T-cell (primary cell): ENCODE results near the gene SORCS3. TPM values are rescaled to one million over a fixed set of nuclear protein-coding genes. Genes with fewer than 3 reads are reported as not detected.

Experiments
- ATAC-seq, 4 experiments: fragments of 200-7000 bp in 3 of 4; fragments of 150-1000 bp in 1 of 4; cut with Tn5 transposase; replicated peaks in 1 of 4; 1 replicate in 3 of 4; 2 replicates in 1 of 4; pipeline ENCODE4 v1.10.0; 2021; ENCODE audit warnings: moderate library complexity in 3 of 4, mild to moderate bottlenecking in 2 of 4, moderate number of reproducible peaks in 1 of 4
- CTCF ChIA-PET, 2 donors: fragments of 300-600 bp; sonication (Branson Sonifier 250); formaldehyde crosslinking; loops; one replicate each; lab custom pipeline; 2022; ENCODE audit warnings: antibody characterized with exemption in 2 of 2; lab: Charles Lee
- POLR2A ChIA-PET, 2 donors: fragments of 300-600 bp; sonication (Branson Sonifier 250); formaldehyde crosslinking; loops; one replicate each; lab custom pipeline; 2022; ENCODE audit warnings: antibody characterized with exemption in 2 of 2; lab: Charles Lee
- DNase-seq, 35 experiments: peaks; one replicate each; pipeline versions ENCODE4 v3.0.0 to v3.0.0-alpha.2; 2013 to 2023
- H3K27ac ChIP-seq: one replicate; pipeline ENCODE4 v1.5.1; 2013; ENCODE audit warnings: low read length
- H3K27me3 ChIP-seq, 2 experiments: replicated peaks in 1 of 2; 1 replicate in 1 of 2; 2 replicates in 1 of 2; pipeline versions ENCODE4 v1.6.1 to v1.7.0; 2013; ENCODE audit warnings: low read length in 1 of 2, mixed read lengths in 1 of 2; ENCODE audit not compliant: control insufficient read depth in 2 of 2, insufficient read depth in 2 of 2; ENCODE audit errors: extremely low read depth in 1 of 2
- H3K36me3 ChIP-seq, 2 donors: 1 replicate in 1 of 2; 2 replicates in 1 of 2; pipeline versions ENCODE4 v1.6.1 to v1.7.0; 2013; ENCODE audit warnings: low read length in 1 of 2; ENCODE audit not compliant: control insufficient read depth in 2 of 2, insufficient read depth in 1 of 2; ENCODE audit errors: extremely low read depth in 1 of 2
- H3K4me1 ChIP-seq, 2 experiments: 1 replicate in 1 of 2; 2 replicates in 1 of 2; pipeline versions ENCODE4 v1.6.1 to v1.7.0; 2013; ENCODE audit warnings: low read length in 2 of 2, mixed read lengths in 1 of 2; ENCODE audit not compliant: insufficient read depth in 2 of 2, control insufficient read depth in 1 of 2; ENCODE audit errors: extremely low read depth in 1 of 2
- H3K4me3 ChIP-seq, 2 donors: 1 replicate in 1 of 2; 2 replicates in 1 of 2; pipeline versions ENCODE4 v1.5.1 to v1.7.0; 2013; ENCODE audit warnings: mild to moderate bottlenecking in 2 of 2, low read length in 1 of 2, moderate library complexity in 1 of 2; ENCODE audit not compliant: control insufficient read depth in 1 of 2; ENCODE audit errors: extremely low read depth in 1 of 2
- H3K9me3 ChIP-seq: 2 replicates; pipeline ENCODE4 v1.7.0; 2013
- H3K27ac Mint-ChIP-seq, 2 donors: one replicate each; pipeline ENCODE4 v1.8.0; 2020 to 2021; ENCODE audit warnings: mild to moderate bottlenecking in 2 of 2, mixed read lengths in 2 of 2
- H3K27me3 Mint-ChIP-seq, 2 donors: one replicate each; pipeline ENCODE4 v1.8.0; 2021 to 2022; ENCODE audit warnings: mixed read lengths in 2 of 2
- H3K36me3 Mint-ChIP-seq: one replicate; pipeline ENCODE4 v1.8.0; 2021; ENCODE audit warnings: mixed read lengths
- H3K4me1 Mint-ChIP-seq, 3 donors: one replicate each; pipeline ENCODE4 v1.8.0; 2020 to 2022; ENCODE audit warnings: mixed read lengths in 3 of 3, mild to moderate bottlenecking in 1 of 3
- H3K4me3 Mint-ChIP-seq, 3 donors: one replicate each; pipeline ENCODE4 v1.8.0; 2020 to 2022; ENCODE audit warnings: mild to moderate bottlenecking in 3 of 3, mixed read lengths in 3 of 3, moderate library complexity in 3 of 3
- H3K9me3 Mint-ChIP-seq, 3 donors: one replicate each; pipeline ENCODE4 v1.8.0; 2020 to 2022; ENCODE audit warnings: mixed read lengths in 3 of 3
- WGBS: methylation state at CpG from one replicate; pipeline ENCODE4 v1.1.5; 2013; ENCODE audit warnings: missing lambda C conversion rate; ENCODE audit not compliant: insufficient coverage; 5-methylcytosine and 5-hydroxymethylcytosine counted together
- total RNA-seq, 35 experiments: library from RNA in 6 of 35; stranded (reverse) in 6 of 35; fragments of 120-200 nt in 1 of 35; gene quantifications; one replicate each; pipeline versions ENCODE4 v1.2.1 to v1.2.4 and lab custom pipeline; 2013 to 2026

The SORCS3 gene
- total RNA-seq, 5 donors from 2014 or later (not counting 1 experiment from before 2014, with no cell fraction given): 0.03 to 1.8 (median 0.50) TPM; not detected in 1

DNA sequence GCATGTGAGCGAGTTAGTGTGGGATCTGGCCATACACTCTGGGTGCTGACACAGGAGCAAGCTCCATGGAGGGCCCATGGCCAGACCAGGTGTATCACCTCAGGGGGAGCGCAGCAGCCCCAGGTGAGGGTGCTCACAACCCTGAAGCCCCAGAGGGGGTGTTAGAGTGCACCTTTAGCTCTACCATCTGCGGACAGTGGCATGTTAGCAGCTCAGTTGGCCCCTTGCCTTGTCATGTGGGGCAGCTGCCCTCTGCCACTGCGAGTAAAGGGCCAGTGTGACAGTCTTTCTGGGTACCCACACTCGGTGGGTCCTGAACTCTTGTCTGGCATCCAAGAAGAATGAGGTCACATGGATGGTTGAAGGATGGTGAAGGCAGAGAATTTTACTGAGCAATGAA, 600.2 kb downstream of the SORCS3 start:
- H3K27me3 ChIP-seq: no peaks in the 10 kb centered on the region
- no peak for ATAC-seq
- H3K27me3 Mint-ChIP-seq: no peaks in the 10 kb centered on the region
- no peaks in the 10 kb centered on the region for H3K4me1 ChIP-seq
- 91% methylated on average over 4 of the region's 5 CpGs for WGBS
- no peaks in the 10 kb centered on the region for H3K4me1 Mint-ChIP-seq
- no peak for DNase-seq
- no peak overlapping the region for H3K27ac ChIP-seq
- no peaks in the 10 kb centered on the region for H3K36me3 Mint-ChIP-seq
- ChIA-PET POLR2A (no interaction called here), CTCF (no interaction called here)
- H3K9me3 Mint-ChIP-seq: no peaks in the 10 kb centered on the region
- no peaks in the 10 kb centered on the region for H3K9me3 ChIP-seq
- H3K4me3 ChIP-seq: no peak overlapping the region
- H3K4me3 Mint-ChIP-seq: no peak overlapping the region
- H3K27ac Mint-ChIP-seq: no peak overlapping the region
- no peaks in the 10 kb centered on the region for H3K36me3 ChIP-seq

DNA sequence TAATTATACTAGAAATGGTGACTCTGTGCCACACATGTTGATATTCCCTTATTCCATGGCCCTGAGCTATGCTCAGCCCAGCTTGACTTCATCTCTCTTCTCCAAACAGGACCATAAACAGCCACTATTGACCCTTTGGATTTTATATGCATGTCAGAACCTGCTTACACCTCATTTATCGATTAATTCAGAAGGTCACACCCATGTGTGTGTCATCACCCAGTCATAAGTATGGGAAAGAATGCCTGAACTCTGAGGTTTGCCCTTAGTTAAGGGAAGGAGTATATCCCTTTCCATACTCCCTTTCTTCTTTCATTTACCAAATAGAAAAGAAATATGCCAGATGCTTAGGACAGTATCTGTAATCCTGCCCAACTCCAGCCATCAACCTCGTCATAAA, 602.3 kb downstream of the SORCS3 start:
- peaks cover 10% of the 10 kb centered on the region for H3K36me3 Mint-ChIP-seq
- H3K27me3 ChIP-seq: no peaks in the 10 kb centered on the region
- H3K4me1 Mint-ChIP-seq: no peaks in the 10 kb centered on the region
- DNase-seq: no peak
- ChIA-PET CTCF (no interaction called here), POLR2A (no interaction called here)
- ATAC-seq: no peak
- WGBS: no CpG with 5 or more reads among the region's 2 CpGs
- H3K27ac Mint-ChIP-seq: no peak overlapping the region
- H3K4me1 ChIP-seq: no peaks in the 10 kb centered on the region
- no peak overlapping the region for H3K4me3 ChIP-seq
- H3K27me3 Mint-ChIP-seq: no peaks in the 10 kb centered on the region
- H3K4me3 Mint-ChIP-seq: no peak overlapping the region
- no peaks in the 10 kb centered on the region for H3K9me3 ChIP-seq
- no peaks in the 10 kb centered on the region for H3K9me3 Mint-ChIP-seq
- no peak overlapping the region for H3K27ac ChIP-seq
- H3K36me3 ChIP-seq: no peaks in the 10 kb centered on the region

DNA sequence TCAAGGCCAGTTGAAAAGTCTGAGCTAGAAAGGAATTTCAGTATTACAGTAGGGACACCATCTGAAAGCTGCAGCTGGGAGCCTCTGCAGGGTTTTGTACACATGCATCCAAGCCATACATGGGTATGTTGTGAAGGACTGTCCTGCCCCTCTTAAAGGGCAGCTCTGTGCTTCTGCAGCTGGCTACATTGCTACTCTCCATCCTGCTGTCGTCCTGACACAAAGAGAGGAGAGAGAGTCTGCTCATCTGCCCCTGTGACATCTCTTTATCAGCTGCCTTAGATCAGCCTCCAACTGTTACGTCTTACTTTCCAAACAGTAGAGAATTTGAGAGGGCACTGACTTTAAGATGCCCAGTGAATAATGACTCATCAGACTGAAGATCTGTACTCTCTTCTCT, 602.7 kb downstream of the SORCS3 start:
- WGBS: 22% methylated on average over 1 of the region's 2 CpGs
- ChIA-PET POLR2A (no interaction called here), CTCF (no interaction called here)
- Histone ChIP-seq H3K4me1 (no peaks in the 10 kb centered on the region), H3K9me3 (no peaks in the 10 kb centered on the region), H3K4me3 (no peak overlapping the region), H3K27me3 (no peaks in the 10 kb centered on the region), H3K27ac (no peak overlapping the region), H3K36me3 (no peaks in the 10 kb centered on the region)
- no peaks in the 10 kb centered on the region for H3K27me3 Mint-ChIP-seq
- ATAC-seq: no peak
- peaks cover 10% of the 10 kb centered on the region for H3K36me3 Mint-ChIP-seq
- no peaks in the 10 kb centered on the region for H3K9me3 Mint-ChIP-seq
- no peaks in the 10 kb centered on the region for H3K4me1 Mint-ChIP-seq
- no peak overlapping the region for H3K27ac Mint-ChIP-seq
- no peak overlapping the region for H3K4me3 Mint-ChIP-seq
- no peak for DNase-seq

DNA sequence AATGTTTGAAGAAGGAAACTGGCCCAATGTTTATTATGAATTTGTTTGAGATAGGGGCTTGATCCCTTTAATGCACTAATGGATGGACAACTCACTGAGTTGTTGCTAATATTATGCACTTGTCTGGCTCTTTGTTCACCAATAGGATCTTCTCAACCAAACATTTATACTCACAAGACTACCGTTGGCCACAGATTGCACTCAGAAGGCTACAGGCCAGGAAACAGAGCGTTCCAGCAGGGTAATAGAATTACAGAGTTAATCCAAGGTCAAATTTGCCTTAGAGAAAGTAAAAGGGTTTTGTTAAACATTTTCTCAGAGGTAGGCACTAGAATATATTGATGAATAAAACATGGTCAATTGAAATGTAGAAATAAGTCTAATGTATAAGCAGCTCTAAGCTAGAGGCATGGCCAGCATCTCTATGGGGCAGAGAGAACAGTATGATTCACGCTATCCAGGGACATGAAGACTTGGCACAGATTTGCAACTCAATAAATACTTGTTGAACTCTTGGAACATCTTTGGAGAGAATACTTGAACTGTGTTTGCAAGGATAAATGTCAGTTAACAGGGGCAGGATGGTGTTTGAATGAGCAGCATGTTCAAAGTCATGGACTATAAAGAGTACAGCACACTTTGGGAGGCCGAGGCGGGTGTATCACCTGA, 606.9 kb downstream of the SORCS3 start:
- H3K9me3 Mint-ChIP-seq: peaks cover 0 to 5% (median 3%) of the 10 kb centered on the region in 3 donors
- H3K27ac ChIP-seq: no peak overlapping the region
- H3K4me1 ChIP-seq: no peaks in the 10 kb centered on the region
- H3K27ac Mint-ChIP-seq: no peak overlapping the region
- no peak overlapping the region for H3K4me3 Mint-ChIP-seq
- H3K27me3 Mint-ChIP-seq: no peaks in the 10 kb centered on the region
- H3K27me3 ChIP-seq: no peaks in the 10 kb centered on the region
- DNase-seq (no peak), ATAC-seq (no peak)
- H3K4me1 Mint-ChIP-seq: no peaks in the 10 kb centered on the region
- no peaks in the 10 kb centered on the region for H3K9me3 ChIP-seq
- 79% methylated on average over 3 of the region's 5 CpGs for WGBS
- H3K4me3 ChIP-seq: no peak overlapping the region
- CTCF ChIA-PET: no interaction called here
- H3K36me3 ChIP-seq: no peaks in the 10 kb centered on the region
- POLR2A ChIA-PET: no interaction called here
- peaks cover 10% of the 10 kb centered on the region for H3K36me3 Mint-ChIP-seq

DNA sequence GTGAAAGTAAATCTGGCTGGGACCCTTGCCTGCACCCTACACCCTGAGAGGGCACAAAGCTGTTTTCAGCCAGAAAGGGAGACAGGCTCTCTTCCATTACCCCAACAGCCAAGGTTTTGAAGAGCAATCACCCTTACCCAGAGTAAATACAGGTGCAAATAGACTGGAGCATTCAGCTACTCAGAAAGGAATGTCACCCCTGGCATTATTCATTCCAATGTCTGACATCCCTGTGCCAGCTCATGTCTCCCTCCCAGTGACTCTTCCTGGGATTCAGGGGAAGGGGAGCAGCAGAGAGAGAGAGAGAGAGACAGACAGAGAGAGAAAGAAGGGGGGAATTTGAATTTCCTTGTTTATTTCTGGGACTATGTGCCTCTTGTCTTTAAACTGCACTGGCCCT, 611.8 kb downstream of the SORCS3 start:
- POLR2A ChIA-PET: no interaction called here
- H3K27ac Mint-ChIP-seq: no peak overlapping the region
- Histone ChIP-seq H3K9me3 (no peaks in the 10 kb centered on the region), H3K4me1 (no peaks in the 10 kb centered on the region), H3K36me3 (no peaks in the 10 kb centered on the region), H3K4me3 (no peak overlapping the region), H3K27me3 (no peaks in the 10 kb centered on the region), H3K27ac (no peak overlapping the region)
- no peaks in the 10 kb centered on the region for H3K4me1 Mint-ChIP-seq
- no peak for ATAC-seq
- DNase-seq: no peak
- H3K27me3 Mint-ChIP-seq: no peaks in the 10 kb centered on the region
- CTCF ChIA-PET: interaction anchor here in 1 of 2 donors (0.5 to 1.4 kb wide), 2 partner anchors 9 to 42 kb away, joined by 3 read pairs; no protein-coding TSS in a partner anchor
- H3K36me3 Mint-ChIP-seq: peaks cover 3% of the 10 kb centered on the region
- H3K4me3 Mint-ChIP-seq: no peak overlapping the region
- H3K9me3 Mint-ChIP-seq: peaks cover 0 to 5% (median 3%) of the 10 kb centered on the region in 3 donors

DNA sequence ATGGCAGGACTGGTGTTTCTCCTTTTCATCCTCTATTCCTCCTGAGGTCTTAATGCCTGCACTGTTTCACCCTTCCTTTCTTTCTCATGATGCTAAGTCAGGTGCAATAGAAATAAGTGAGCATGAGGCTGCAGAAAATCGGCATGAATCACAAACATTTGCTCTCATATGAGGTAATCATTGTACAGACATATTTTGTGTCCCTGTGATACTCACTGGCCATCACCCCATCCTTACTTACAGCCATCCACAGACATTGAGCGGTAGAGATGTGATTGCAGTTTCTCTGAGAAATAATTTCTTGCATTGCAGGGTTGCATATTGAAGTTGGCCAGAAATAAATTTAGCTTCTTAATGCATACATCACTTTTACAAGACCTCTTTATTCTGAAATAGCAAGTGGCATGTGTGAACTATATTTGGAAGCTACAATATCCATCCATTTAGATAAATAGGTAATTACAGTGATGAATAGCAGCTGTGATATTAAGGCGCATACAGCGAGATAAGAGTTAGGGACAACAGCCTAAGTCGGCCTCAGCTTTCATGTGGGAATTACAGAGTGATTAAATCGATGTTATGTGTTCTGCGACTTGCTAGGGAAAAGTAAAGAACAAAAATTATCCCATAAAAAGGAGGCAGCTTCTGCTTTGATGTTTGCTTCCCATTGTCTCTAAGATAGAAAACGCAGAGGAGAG, 612.6 kb downstream of the SORCS3 start:
- H3K4me3 Mint-ChIP-seq: no peak overlapping the region
- Histone ChIP-seq H3K4me3 (no peak overlapping the region), H3K36me3 (no peaks in the 10 kb centered on the region), H3K4me1 (no peaks in the 10 kb centered on the region), H3K27ac (no peak overlapping the region), H3K27me3 (no peaks in the 10 kb centered on the region), H3K9me3 (no peaks in the 10 kb centered on the region)
- no peak overlapping the region for H3K27ac Mint-ChIP-seq
- WGBS: no CpG with 5 or more reads among the region's 8 CpGs
- ATAC-seq (no peak), DNase-seq (no peak)
- H3K4me1 Mint-ChIP-seq: no peaks in the 10 kb centered on the region
- CTCF ChIA-PET: interaction anchor here in 1 of 2 donors (0.5 to 1.4 kb wide), 2 partner anchors 8 to 42 kb away, joined by 3 read pairs; no protein-coding TSS in a partner anchor
- peaks cover 0 to 5% (median 3%) of the 10 kb centered on the region in 3 donors for H3K9me3 Mint-ChIP-seq
- POLR2A ChIA-PET: no interaction called here
- H3K36me3 Mint-ChIP-seq: no peaks in the 10 kb centered on the region
- no peaks in the 10 kb centered on the region for H3K27me3 Mint-ChIP-seq
